Fibroblast of skin of scalp (primary cell): Measurements from ENCODE around the gene LSM10.

ENCODE experiments used
- DNase-seq: peaks from one replicate; pipeline ENCODE4 v3.0.0-alpha.2; 2013

Gene LSM10

DNA sequence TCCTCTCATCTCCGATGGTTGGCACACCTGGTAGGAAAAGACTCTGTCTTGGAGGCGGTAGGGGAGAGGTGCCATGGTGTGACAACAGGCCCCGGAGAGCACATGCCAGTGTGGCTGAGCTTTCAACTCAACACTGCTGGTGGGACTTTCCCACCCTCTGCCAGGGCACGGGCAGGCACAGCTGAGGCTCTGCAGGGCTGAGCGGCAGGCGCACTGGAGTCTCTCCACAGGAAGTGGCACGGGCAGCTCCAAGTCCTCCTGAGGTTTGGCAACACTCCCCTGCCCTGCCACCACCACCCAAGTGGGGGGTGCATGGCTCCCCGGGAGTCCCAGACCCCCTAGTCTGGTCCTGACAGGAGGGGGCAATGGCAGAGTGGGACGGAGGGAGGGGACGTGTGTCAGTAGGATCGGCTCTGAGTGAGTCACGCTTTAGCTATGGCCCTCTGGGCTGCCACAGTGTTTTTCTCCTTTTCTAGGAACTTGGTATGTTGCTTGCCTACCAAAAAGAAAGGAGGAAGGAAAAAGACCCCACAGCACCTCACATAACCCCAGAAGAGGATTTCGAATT lies 47.0 kb downstream of the LSM10 start:
- peak; percentile 91 for DNase-seq

DNA sequence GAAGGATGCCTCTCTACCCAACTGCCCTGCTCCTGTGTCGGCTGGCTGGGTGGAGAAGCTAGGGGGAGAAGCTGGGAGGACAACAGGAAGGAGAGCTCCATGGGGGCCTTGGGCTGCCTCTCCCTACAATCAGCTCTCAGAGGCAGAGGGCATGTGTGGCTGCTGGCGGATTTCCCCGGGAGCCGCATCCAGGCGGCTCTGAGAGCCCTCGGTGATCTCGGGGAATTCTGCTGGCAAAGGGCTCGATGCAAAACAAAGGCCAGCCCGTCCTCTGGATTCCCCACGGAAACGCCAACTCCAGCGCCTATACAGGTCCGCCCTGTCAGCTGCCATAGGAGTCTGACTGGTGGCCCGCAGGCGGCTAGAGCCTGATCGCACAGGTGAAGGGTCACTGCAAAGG lies 47.9 kb downstream of the LSM10 start:
- no peak for DNase-seq

DNA sequence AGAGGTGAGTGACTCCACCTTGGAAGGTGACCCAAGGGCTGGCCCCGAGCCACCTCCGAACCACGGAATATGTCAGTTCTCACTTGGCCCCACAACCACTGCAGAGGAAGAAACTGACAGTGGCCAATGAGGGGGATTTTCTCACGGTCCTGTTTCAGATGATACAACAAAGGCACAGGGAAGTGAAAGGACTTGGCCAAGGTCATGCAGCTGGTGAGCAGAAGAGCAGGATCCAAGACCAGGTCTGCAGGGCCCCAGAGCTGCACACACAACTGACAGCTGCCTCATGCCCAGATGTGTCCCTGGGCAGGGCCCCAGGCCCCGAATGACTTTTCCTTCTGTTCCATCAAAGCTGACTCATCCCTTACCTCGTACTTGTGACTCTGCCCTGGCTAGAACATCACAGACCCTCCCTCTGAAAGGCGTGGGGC lies 48.5 kb downstream of the LSM10 start:
- peak; percentile 28 for DNase-seq

DNA sequence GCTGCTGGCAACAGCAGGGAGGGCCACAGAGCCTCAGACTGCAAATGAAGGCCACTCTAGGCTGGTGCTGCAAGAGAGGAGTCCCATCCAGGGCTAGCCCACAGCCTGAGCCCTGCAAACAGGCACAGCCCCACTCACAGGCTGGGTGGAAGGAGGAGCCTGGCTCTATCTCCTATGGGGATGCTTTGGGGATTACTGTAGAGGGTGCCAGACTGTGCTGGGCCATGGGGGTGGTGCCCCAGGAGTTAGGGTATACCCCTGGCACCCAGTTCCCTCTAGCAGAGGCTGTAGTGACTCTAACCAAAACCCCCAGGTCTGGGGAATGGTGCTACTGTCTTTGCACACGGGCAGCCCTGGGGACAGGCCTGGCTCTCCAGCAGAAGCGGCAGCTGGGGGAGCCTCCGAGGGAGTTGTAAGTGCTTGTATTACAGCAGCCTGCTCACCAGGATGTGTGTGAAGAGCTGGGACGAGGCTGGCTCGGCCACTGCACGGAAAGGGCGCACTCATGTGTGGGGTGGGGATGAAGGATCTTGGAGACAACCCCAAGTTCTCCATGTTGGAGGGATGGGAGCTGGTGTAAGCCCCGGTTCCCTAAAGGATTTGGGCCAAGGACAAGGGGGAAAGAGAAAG lies 50.9 kb downstream of the LSM10 start:
- DNase-seq = no peak

DNA sequence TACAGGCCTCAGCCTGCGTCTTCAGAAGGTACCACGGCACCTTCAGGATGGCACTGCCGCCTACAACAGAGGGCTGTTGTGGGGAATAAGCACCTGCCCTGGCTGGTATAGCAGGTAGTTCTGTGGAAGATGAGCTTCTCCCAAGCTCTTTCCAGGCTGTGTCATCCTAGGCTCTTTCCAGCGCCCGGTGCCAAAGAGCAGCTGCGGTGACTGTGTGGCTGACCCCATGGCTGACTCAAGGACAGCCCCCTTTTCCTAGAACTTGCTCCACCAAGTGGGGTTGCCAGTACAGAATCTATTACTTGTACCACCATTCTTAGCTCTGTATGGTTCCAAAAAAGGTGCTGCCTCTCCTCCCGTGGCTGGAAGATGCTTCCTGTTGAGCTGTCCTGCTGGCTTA lies 52.4 kb downstream of the LSM10 start:
- DNase-seq = no peak

DNA sequence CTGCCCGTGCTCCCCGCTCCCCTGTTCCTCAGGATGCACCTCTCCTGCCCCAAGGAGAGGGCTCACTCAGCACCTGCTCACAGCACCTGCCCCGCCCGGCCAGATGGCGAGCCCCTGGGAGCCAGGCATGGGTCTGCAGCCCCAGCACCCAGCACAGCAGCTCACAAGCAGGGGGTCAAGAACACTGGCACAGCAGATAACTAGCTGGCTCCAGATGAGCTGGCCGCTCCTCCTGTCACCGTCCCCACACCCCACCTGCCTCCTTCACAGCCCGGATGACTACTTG lies 53.4 kb downstream of the LSM10 start:
- no peak for DNase-seq

DNA sequence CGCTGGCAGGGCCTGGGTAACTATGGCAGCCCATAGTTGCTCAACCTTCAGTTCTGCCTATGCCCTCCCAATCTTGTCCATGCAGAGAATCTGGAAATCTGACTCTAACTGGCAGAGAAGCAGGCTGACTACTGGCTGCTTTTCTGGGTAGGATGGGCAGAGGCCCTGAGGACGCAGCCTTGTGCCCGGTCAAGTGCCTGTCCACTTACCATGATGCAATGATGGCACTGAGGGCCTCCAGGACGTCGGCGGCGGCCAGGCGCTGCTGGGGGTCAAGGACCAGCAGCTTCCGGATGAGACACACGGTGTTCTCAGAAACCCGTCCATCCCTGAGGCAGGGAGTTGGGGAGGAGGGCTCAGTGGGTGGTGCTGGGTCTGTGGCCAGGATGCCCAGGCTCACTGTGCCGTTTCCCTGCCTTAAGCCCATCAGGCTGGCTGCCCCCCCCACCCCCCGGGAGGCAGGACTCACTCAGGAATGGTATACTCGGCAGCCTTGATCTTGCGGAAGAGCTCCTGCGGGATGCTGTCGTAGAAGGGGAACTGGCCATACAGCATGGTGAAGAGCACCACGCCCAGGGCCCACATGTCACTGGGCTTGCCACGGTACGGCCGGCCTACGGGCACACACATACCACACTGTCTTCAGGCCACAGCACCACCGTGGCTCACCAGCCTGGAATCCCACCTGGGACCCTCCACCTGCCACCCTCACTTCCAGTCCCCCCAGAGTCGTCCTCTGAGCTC lies 53.9 kb downstream of the LSM10 start:
- DNase-seq = no peak
